ENCODE data around the gene EML5. TPM values are rescaled to one million over a fixed set of nuclear protein-coding genes. Genes with fewer than 3 reads are reported as not detected.

Gene EML5
- total RNA-seq, 1 donor from 2014 or later = 3.0 TPM

DNA sequence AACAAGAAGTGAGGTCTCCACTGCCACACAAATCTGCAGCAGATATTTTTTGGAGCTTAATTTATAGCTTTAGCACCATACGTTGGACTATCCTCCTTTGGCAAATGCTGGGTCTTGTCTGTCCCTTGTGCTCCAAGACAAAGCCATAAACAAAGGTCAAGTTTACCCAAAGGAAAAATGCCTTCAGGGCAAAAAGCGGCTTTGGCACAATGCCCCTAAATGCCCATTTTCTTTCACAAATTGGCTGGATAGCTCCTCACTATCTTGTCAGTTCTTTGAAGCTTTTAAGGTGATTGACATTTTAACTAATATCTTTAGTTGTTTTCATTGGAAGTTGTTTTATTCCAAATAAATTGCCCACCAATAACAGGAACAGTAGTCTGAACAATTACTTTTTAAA lies 59.6 kb downstream of the EML5 start:
- intact Hi-C loops (cut with micrococcal nuclease) = no loop called here

DNA sequence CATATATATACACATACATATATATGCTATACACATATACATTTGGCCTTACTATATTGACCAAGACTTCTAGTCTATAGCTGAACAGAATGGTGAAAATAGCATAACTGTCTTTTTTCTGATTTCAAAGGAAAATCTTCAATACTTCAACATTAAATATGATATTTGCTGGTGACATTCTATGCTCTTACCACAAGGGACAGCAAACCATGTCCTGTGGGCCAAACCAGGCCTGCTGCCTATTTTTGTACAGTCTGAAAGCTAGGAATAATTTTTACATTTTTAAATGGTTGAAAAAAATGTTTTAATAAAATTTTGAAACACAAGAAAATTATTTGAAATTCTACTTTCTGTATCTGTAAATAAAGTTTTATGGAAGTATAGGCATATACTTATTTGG lies 63.6 kb downstream of the EML5 start:
- intact Hi-C loops (cut with micrococcal nuclease) = no loop called here

DNA sequence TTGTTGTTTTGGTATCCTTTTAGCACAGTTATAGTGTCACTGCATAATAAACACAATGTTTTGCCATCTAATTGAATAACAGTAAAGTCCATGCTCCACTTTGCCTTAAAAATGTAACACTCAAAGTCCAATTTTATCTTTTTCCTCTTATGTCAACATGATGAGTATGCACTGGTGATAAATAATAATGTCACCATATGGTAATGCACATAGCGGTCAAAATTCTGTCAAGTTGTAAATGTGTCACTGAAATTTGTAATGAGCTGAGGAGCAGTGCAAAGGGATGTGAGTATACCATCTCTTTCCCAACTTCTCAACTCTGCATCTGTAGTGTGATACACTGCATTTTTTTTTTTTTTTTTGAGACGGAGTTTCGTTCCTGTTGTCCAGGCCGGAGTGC lies 65.7 kb downstream of the EML5 start:
- intact Hi-C loops (cut with micrococcal nuclease) = no loop called here

DNA sequence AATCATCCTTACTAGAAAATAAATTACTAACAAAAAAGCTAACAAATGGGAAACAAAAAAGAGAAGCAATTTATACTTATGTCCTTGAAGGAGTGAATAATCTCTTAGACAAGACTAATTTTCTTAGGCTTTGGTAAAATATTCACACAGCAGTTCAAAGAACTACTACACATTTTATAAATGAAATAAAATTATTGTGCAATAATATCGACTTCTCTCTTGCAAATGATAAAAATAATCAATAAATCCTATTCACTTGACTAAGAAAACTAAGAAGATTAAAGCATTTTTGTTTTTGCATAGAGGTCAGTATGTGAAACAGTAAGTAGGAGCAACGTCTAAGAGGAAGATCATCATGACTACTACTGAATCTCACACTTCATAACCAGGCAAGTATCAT lies 82.0 kb downstream of the EML5 start:
- intact Hi-C loops (cut with micrococcal nuclease) = no loop called here

DNA sequence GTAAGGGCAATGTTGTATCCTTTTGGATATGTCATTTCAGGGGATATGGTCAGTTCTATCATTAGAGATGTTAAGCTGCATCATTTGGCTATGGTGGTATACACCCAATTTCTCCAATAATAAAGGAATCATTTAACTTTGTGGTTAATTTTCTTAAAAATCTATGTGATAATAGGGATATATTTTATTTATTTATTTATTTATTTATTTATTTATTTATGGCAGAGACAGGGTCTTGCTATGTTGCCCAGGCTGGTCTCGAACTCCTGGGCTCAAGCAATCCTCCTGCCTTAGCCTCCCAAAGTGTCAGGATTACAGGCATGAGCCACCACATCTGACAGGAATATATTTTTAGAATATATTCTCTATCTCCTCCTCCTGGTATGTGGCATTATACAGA lies 85.7 kb downstream of the EML5 start:
- intact Hi-C loops (cut with micrococcal nuclease) = no loop called here

DNA sequence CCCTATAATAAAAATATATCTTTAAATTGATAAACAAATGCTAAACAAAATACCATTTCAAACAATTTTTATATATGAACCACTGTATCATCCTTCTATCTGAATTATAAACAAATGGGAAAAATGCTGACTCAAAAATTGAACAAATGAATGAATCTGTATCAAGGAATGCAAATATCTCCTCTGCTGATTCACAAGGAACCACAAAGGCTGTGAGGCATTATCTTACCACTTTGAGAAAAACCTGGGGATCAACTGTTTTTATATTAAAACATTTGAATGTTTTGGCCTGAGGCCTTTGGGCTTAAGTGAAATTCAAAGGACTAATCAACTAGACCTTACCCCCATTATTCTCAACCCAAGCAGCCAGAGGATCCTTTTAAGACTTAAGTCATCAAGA lies 86.3 kb downstream of the EML5 start:
- intact Hi-C loops (cut with micrococcal nuclease) = no loop called here

DNA sequence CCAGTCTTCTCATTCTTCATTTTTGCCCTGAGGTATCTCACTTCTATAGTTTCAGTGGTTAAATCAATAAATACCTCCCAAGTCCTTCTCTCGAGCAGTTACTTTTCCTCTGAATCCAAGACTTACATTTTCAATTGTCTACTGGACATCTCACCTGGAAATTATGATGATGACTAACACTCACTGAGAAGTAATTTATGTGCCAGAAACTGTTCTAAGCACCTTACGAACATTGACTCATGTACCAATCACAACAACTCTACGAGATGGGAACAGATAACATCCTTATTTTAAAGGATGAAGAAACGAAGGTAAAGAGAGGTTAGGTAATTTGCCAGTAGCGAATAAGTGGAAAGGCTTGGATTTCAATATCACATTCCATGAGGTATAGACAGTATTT lies 94.1 kb downstream of the EML5 start:
- intact Hi-C loops (cut with micrococcal nuclease) = no loop called here

DNA sequence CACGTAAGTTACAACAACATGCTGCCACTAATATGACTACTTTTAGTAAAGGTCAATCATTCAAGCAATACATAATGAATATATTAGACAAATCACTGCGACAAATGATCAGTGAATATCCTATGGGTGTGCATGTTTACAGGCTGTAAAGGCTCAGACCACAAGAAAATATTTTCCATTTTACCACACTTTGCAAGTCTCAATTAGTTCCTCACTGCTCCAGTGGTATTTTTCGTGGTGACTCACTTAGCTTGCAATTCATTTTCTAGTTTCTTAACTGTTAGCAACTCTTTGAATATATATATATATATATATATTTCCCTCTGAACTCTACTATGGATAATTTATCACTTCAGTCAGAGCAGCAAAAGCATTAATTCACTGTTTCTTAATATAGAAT lies 96.9 kb downstream of the EML5 start:
- intact Hi-C loops (cut with micrococcal nuclease) = no loop called here

DNA sequence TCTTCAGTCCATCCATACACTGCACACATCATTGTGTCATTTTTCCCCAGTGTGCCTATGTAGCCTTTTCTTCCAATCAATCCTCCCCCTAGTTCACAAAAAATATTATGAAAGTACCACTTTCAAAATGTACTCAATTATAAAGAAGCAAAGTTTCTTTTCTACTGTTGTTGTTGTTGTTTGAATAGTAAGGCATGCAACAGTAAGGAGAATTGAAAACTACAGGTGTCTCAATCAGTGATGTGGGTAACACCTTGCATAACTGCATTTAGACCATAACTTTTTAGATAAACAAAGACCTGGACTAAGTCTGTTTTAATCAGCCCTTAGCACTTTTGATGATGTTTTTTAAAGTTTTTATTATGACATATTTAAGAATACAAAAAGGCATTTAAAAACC lies 104.4 kb downstream of the EML5 start:
- intact Hi-C loops (cut with micrococcal nuclease) = no loop called here

DNA sequence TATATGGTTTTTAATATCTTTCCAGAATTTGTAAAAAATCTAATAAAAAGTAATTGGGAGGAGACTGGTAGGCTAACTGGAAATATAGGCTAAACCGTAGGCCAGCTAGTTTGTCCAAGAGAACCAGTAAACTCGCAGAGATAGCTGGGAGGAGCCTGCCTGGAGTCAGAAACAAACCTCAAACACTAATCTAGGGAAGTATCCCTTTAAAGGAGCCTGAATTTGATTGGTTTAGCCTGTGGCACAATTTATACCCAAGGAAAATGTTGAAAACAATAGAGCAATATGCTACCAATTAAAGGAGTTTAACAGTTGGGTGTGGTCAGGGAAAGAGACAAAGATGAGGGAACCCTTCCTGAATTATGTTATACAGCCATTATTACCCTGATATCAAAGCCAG lies 109.6 kb downstream of the EML5 start:
- intact Hi-C loops (cut with micrococcal nuclease) = no loop called here

DNA sequence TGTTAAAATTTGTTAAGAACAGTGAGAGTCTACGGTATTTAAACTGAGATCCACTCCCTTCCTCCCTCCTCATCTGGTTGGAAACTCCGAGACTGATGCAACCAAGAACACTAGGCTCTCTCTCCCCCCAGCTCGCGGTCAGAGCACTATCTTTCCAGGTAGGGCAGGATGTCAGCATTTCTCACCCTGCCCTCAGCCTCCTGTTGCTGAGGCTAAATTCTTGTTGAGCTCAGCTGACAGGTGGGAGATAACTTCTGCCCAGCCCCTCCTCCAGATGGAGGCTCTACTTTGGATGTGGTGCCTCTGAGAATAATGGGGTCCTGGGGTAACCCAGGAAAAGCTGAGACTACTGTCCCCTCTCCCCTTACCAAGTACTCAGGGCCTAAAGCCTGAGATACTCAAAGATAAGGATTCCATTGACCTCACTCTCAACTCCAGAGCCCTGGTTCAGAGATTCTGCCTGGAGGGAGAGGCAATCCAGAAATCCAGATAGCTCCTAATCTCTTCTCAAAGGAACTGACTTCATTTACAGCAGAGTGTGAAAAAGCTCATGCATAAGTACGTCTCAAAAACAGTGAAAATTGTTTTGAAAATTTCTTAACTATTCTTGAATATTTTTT lies 110.1 kb downstream of the EML5 start:
- intact Hi-C loops (cut with micrococcal nuclease) = no loop called here

DNA sequence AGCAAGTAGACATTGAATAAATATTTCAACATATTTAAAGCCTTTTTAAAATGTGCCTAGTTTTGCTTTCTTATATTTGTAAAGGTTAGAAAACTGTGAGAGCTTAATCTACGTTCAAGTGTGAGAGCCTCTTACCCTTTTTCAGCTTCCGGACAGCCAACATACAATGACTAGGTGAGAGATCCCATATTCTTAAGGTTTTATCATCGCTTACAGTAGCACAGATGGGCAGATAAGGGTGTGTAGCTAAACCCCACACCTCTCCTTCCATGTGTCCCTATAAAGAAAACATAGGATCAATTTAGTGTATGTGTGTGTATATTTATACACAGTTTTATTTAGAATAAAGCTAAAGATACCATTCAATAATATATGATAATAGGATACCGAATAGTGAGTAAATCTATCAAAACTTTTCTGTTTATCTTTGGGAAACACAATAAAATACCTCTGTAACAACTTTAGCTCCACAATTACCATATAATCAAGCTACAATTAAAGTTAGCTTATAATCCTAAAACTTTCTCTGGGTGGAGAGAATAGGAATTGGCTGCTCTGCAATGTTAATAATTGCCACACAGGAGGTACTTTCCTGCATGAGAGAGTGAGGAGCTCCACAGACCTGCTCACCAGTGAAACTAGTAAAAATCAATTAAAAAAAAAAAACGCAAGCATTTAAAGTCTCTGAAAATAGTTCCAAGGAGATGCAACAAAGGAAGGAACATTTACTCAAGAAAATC lies 110.8 kb downstream of the EML5 start:
- intact Hi-C loops (cut with micrococcal nuclease) = no loop called here

DNA sequence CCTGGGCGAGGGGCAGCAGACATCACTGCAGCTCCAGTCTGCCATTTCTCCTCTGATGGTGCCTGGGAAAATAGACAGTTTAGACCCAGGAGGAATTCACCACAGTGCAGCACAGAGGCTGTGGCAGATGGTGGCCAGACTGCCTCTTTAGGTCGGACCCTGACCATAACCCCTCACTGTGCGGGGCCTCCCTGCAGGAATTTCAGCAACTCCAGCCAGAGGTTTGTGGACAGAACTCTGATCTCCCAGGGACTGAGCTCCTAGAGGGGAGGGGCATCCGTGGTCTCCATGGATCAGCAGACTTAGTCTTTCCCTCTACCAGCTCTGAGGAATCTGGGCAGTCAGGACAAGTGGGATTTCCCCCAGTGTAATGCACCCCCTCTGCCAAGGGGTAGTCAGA lies 123.4 kb downstream of the EML5 start:
- intact Hi-C loops (cut with micrococcal nuclease) = loop anchor here (5.0 kb wide), 1 partner anchor 358 kb away; no protein-coding TSS in a partner anchor

DNA sequence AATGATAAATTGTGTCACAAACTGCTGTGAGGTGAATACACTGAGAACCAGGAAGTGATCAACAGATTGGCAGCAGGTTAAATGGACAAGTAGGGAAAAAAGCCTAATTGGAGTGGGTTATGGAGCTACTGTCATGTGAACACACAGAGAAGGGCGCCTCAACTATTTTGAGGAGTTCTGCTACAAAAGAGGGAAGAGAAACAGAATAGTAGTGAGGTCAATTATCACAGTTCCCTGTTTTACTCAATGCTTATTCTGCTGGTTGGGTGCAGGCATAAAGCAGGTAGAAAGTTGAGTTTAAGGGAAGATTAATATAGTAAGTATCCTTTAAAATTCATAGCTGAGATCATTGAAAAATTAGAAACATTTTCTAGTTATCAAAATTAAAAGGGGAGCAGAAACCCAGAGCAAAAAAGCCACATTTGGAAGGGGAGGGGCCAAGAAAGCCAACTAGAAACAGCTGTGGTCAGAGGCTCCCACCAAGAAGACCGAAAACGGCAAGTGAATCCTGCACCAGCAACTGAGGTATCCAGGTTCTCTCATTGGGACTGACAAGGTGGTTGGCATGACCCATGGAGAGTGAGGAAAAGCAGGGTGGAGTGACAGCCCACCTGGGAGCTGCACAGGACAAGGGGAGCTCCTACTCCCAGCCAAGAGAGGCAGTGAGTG lies 124.2 kb downstream of the EML5 start:
- intact Hi-C loops (cut with micrococcal nuclease) = loop anchor here (5.0 kb wide), 1 partner anchor 359 kb away; no protein-coding TSS in a partner anchor

DNA sequence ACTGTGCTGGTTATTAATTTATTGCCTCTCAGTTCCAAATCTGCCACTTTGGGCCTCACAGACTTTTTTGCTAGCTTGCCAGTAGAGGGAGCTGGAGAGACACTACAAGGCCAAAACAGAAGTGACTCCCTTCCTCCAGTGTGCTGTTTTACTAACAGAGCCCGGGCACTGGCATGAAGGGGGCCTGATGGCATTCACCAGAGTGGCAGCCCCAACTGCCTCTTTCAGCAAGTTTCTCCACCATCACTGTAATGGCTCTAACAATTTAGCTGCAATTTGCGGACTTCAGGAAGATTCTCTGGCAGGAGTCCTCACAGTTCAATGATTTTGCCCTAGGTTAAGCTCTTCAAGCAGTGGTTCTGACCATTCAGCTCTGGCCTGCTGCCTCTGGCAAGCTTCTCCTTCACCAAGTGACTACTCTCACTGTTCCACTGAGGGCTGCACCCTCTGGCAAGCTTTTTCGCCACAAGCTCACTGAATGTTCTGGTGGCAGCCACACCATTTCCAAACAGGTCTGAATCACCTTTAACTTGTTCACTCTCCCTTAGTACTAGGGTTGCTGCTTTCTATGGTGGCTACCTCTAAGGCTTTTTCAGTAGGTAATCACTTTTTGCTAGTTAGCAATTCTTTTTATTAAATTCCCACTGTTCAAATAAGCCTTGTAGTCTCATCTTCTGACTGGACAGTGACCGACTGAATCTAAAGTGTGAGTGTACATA lies 125.0 kb downstream of the EML5 start:
- intact Hi-C loops (cut with micrococcal nuclease) = loop anchor here (1.0 to 5.0 kb wide), 6 partner anchors 157 to 1248 kb away; partner anchors contain the start of gene TTC8

DNA sequence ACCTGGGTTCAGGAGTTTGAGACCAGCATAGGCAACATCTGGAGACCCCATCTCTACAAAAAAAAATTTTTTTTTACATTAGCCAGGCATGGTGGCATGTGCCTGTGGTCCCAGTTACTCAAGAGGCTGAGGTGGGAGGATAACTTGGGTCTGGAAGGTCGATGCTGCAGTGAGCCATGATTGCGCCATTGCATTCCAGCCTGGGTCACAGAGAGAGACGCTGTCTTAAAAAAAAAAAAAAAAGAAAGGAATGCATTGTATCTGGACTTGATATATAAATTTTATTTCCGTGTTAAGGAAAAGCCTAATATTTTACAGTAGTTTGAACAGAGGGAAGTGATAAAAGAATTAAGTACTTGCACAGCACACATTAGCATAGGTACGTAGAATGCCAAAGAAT lies 132.7 kb downstream of the EML5 start:
- intact Hi-C loops (cut with micrococcal nuclease) = no loop called here

DNA sequence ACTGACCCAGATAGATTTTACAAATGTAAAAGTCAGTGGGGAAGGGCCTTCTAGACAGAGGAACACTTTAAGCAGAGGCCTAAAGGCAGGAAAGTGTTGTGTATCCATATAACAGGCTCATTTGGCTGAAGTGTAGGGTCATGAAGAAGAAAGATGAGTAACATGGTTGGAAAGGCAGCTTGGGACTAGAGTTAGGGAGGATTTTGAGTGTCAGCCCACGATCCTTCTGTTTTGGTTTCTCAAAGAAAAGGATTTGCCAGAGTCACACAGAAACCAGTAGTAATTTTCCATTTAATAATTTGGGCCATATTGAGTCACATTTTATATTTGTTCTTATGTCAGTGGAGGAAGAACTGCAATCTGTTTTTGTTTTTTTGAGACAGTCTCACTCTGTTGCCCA lies 153.5 kb downstream of the EML5 start:
- intact Hi-C loops (cut with micrococcal nuclease) = no loop called here

DNA sequence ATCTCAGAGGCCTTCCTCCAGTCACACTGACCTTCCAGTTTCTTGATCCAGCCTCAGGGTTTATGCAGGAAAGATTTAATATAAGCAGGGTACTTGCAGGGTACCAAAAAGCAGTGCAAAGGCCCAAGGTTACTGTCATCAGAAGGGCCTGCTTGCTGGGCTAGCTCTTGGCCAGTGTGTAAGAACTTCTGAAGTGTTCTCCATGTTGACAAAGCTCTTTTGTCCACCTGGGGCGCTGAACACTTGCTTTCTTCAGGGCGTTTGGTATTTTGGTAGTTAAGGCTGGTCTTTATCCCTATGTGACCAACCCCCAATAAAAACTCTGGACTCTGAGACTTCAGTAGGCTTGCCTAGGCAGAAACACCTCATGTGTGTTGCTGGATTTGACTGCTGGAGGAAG lies 160.2 kb downstream of the EML5 start:
- intact Hi-C loops (cut with micrococcal nuclease) = no loop called here

DNA sequence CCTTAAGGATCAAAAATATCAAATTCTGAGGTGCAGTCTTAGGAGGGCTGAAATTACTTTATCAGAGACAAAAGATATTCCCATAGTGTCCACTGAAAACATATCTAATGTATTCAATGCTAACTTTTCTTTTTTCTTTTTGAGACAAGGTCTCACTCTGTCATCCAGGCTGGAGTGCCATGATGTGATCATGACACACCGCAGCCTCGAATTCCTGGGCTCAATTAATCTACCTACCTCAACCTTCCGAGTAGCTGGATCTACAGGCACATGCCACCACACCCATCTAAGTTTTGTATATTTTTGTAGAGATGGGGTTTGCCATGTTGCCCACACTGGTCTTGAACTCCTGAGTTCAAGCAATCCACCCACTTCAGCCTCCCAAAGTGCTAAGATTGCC lies 161.7 kb downstream of the EML5 start:
- intact Hi-C loops (cut with micrococcal nuclease) = no loop called here

DNA sequence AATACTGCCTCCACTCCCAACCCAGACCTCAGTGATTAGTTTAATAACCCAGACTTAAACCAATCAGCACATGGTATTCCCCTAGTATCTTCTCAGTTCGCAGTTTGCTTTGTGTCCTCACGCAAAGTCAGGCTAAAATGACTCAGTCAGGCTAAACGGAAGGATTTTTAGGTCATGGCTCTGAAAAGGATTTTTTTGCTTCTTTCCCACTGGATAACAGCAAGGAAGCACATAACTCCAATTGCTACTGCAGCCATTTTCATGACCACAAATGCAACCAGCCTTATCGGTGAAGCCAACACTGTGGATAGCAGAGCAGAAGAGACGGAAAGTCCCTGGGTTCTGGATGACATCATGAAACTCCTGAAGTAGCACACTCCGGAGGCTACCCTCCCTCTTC lies 162.2 kb downstream of the EML5 start:
- intact Hi-C loops (cut with micrococcal nuclease) = no loop called here

DNA sequence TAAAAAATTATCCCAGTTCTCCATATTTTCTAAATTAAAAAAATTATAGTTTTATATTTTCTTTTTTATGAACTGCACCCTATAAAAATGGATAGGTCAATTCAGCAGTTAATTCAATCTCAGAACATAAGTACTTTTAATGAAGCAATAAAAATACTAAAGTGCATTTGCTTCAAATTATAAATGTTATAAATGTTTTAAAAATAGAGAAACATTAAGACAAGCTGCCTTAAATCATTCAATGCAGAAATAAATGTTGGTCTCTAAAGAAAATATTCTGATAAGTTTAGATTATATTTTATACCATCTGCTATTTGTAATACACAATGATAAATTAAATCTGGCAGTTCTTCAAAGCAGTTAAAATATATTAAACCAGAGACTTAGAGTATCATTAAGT lies 164.3 kb downstream of the EML5 start:
- intact Hi-C loops (cut with micrococcal nuclease) = no loop called here

DNA sequence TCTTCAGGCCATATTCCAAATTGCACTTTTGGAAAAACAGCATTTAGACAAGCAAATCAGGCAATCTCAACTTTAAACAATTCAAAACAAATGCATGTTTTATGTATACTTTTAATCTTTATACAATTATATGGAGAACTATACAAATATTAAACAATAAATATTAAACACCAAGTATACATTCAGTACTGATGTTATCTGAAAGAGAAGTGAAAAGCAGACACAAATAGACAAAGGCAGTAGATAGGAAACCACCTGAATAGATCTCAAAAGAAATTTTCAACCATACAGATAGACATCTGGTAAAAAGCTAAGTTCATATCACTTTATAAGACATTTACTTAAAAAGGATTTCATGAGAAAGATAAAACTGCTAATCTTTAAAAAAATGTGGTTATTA lies 164.7 kb downstream of the EML5 start:
- intact Hi-C loops (cut with micrococcal nuclease) = no loop called here
